ENCODE data around the gene WDR46. TPM values are rescaled to one million over a fixed set of nuclear protein-coding genes. Genes with fewer than 3 reads are reported as not detected.

The WDR46 gene
- total and polyA plus RNA-seq, 2 experiments from 2014 or later, result 71.4 to 104 TPM

- Histone ChIP-seq H3K4me1 (ENCODE audit: insufficient read depth) (peaks cover 12% of the 10 kb centered on the region), H3K27me3 (ENCODE audit: insufficient read depth) (peaks cover 35% of the 10 kb centered on the region), H3K4me3 (peak overlapping the region; percentile 68), H3K27ac (ENCODE audit: low read depth) (no peak overlapping the region), H2AFZ (peak overlapping the region; percentile 60; the same call in 1 of the 2 replicates), H4K20me1 (replicated peaks; ENCODE audit: insufficient read depth) (no peaks in the 10 kb centered on the region), H3F3A (replicated peaks; ENCODE audit: low read depth) (peaks cover 10% of the 10 kb centered on the region; the same call in 1 of the 2 replicates), H3K4me2 (peak overlapping the region; percentile 90), H3K36me3 (ENCODE audit: insufficient read depth) (no peaks in the 10 kb centered on the region), H3K9me2 (ENCODE audit: insufficient read depth) (no peaks in the 10 kb centered on the region), H3K79me2 (replicated peaks; ENCODE audit: insufficient read depth) (no peaks in the 10 kb centered on the region)
- Mint-ChIP-seq H3K27ac (peak overlapping the region; percentile 77), H3K9me3 (no peaks in the 10 kb centered on the region), H3K4me3 (peak overlapping the region; percentile 82), H3K27me3 (ENCODE audit: insufficient read depth, low read depth, poor library complexity) (peaks cover 15% of the 10 kb centered on the region), H3K4me1 (peaks cover 19% of the 10 kb centered on the region), H3K36me3 (ENCODE audit: low read depth) (peaks cover 19% of the 10 kb centered on the region)
- peak; percentile 92 for ATAC-seq
- TF ChIP-seq CREB1 (CRISPR knock-in tag; IDR thresholded peaks at IDR 0.05; ENCODE audit: low read depth) (no peak), EZH2 (IDR thresholded peaks at IDR 0.05; ENCODE audit: low read depth, unreplicated experiment) (no peak), POLR2AphosphoS5 (IDR thresholded peaks at IDR 0.05; ENCODE audit: low read depth) (peak; percentile 83), CTCF (conservative IDR thresholded peaks at IDR 0.05; ENCODE audit: low read depth in 2 of 2) (peak in 1 of 2 experiments; percentile 41; a peak in 2 of 4 replicates)
- DNase-seq (ENCODE audit: low spot score), result peak; percentile 99
Measured at GRCh38 chr6:33248932-33249731, 39.9 kb downstream of the WDR46 start.

GRCh38 chr6:33248643-33248931 lies 40.5 kb downstream of the WDR46 start:
- Histone ChIP-seq H3K4me1 (ENCODE audit: insufficient read depth) (peaks cover 12% of the 10 kb centered on the region), H3K27me3 (ENCODE audit: insufficient read depth) (peaks cover 35% of the 10 kb centered on the region), H3K79me2 (replicated peaks; ENCODE audit: insufficient read depth) (no peaks in the 10 kb centered on the region), H3K36me3 (ENCODE audit: insufficient read depth) (no peaks in the 10 kb centered on the region), H2AFZ (peak overlapping the region; percentile 60; the same call in 1 of the 2 replicates), H3K27ac (ENCODE audit: low read depth) (no peak overlapping the region), H3F3A (replicated peaks; ENCODE audit: low read depth) (peaks cover 10% of the 10 kb centered on the region; the same call in 1 of the 2 replicates), H3K4me3 (peak overlapping the region; percentile 63), H3K4me2 (peak overlapping the region; percentile 90), H4K20me1 (replicated peaks; ENCODE audit: insufficient read depth) (no peaks in the 10 kb centered on the region), H3K9me2 (ENCODE audit: insufficient read depth) (no peaks in the 10 kb centered on the region)
- ATAC-seq (peak; percentile 2), DNase-seq (ENCODE audit: low spot score) (no peak)
- Mint-ChIP-seq H3K4me1 (peaks cover 19% of the 10 kb centered on the region), H3K36me3 (ENCODE audit: low read depth) (peaks cover 19% of the 10 kb centered on the region), H3K9me3 (no peaks in the 10 kb centered on the region), H3K27ac (no peak overlapping the region), H3K4me3 (peak overlapping the region; percentile 82), H3K27me3 (ENCODE audit: insufficient read depth, low read depth, poor library complexity) (peaks cover 15% of the 10 kb centered on the region)
- TF ChIP-seq CTCF (conservative IDR thresholded peaks at IDR 0.05; ENCODE audit: low read depth in 2 of 2) (peak in 1 of 2 experiments; percentile 15; a peak in 1 of 4 replicates), ETS1 (IDR thresholded peaks at IDR 0.05) (no peak), EZH2 (IDR thresholded peaks at IDR 0.05; ENCODE audit: low read depth, unreplicated experiment) (no peak), JUNB (IDR thresholded peaks at IDR 0.05; ENCODE audit: unreplicated experiment) (no peak)
